B cell (primary cell): ENCODE measurements around the gene SUB1. TPM values are rescaled to one million over a fixed set of nuclear protein-coding genes. Genes with fewer than 3 reads are reported as not detected.

Experiments used
- ATAC-seq: fragments of 200-7000 bp; cut with Tn5 transposase; one replicate; pipeline ENCODE4 v1.10.0; 2021; ENCODE audit warnings: low read depth, mild to moderate bottlenecking, moderate number of reproducible peaks, moderate library complexity
- CTCF ChIA-PET: fragments of 350-600 bp; sonication (Branson Sonifier 250); formaldehyde crosslinking; loops from one replicate; lab custom pipeline; 2021; ENCODE audit warnings: antibody characterized with exemption, inconsistent platforms; lab: Charles Lee
- POLR2A ChIA-PET: fragments of 350-600 bp; sonication (Branson Sonifier 250); formaldehyde crosslinking; loops from one replicate; lab custom pipeline; 2021; ENCODE audit warnings: antibody characterized with exemption; lab: Charles Lee
- DNase-seq: peaks from one replicate; pipeline ENCODE4 v3.0.0; 2013
- H2AFZ ChIP-seq: 2 replicates; pipeline ENCODE4 v1.6.1; 2012; ENCODE audit warnings: mild to moderate bottlenecking, low read depth, low read length; ENCODE audit not compliant: insufficient read depth, poor library complexity, severe bottlenecking
- H3K27ac ChIP-seq, 2 donors: 1 replicate in 1 of 2; 2 replicates in 1 of 2; pipeline ENCODE4 v1.5.1; 2012 to 2013; ENCODE audit warnings: low read length in 2 of 2, mild to moderate bottlenecking in 2 of 2, moderate library complexity in 1 of 2
- H3K27me3 ChIP-seq, 4 experiments: fragments of 200-600 bp in 1 of 4; sonication (generic) in 1 of 4; replicated peaks in 1 of 4; 1 replicate in 2 of 4; 2 replicates in 2 of 4; pipeline versions ENCODE4 v1.6.1 to v1.7.0; 2013 to 2016; ENCODE audit warnings: low read length in 3 of 4, mild to moderate bottlenecking in 2 of 4, mixed read lengths in 1 of 4, moderate library complexity in 1 of 4; ENCODE audit not compliant: insufficient read depth in 4 of 4, control insufficient read depth in 3 of 4; ENCODE audit errors: control extremely low read depth in 1 of 4
- H3K36me3 ChIP-seq, 2 experiments: replicated peaks in 1 of 2; 1 replicate in 1 of 2; 2 replicates in 1 of 2; pipeline versions ENCODE4 v1.6.1 to v1.7.1; 2013; ENCODE audit warnings: low read length in 1 of 2; ENCODE audit not compliant: insufficient read depth in 2 of 2, control insufficient read depth in 1 of 2; ENCODE audit errors: control extremely low read depth in 1 of 2, extremely low read depth in 1 of 2
- H3K4me1 ChIP-seq, 2 donors: fragments of 200-600 bp in 1 of 2; sonication (generic) in 1 of 2; 1 replicate in 1 of 2; 2 replicates in 1 of 2; pipeline versions ENCODE4 v1.5.1 to v1.6.1; 2013 to 2017; ENCODE audit warnings: low read length in 2 of 2; ENCODE audit not compliant: control insufficient read depth in 2 of 2, insufficient read depth in 2 of 2
- H3K4me2 ChIP-seq: replicated peaks from 2 replicates; pipeline ENCODE3; 2012; ENCODE audit warnings: mild to moderate bottlenecking, low read depth, low read length; ENCODE audit not compliant: poor library complexity, severe bottlenecking
- H3K4me3 ChIP-seq, 5 experiments: fragments of 200-600 bp in 1 of 5; sonication (generic) in 1 of 5; 1 replicate in 3 of 5; 2 replicates in 2 of 5; pipeline versions ENCODE4 v1.5.1 to v1.7.0; 2011 to 2016; ENCODE audit warnings: low read length in 4 of 5, mild to moderate bottlenecking in 4 of 5, low read depth in 2 of 5, control low read depth in 1 of 5, moderate library complexity in 1 of 5; ENCODE audit not compliant: insufficient read depth in 1 of 5; ENCODE audit errors: control extremely low read depth in 1 of 5, extremely low read depth in 1 of 5
- H3K79me2 ChIP-seq: fragments of 200-600 bp; sonication (generic); one replicate; pipeline ENCODE4 v1.6.0; 2016; ENCODE audit warnings: low read length; ENCODE audit not compliant: control insufficient read depth, insufficient read depth
- H3K9ac ChIP-seq: fragments of 200-600 bp; sonication (generic); 2 replicates; pipeline ENCODE4 v1.6.1; 2017; ENCODE audit warnings: mild to moderate bottlenecking, low read length, moderate library complexity
- H3K9me3 ChIP-seq, 3 donors: one replicate each; pipeline versions ENCODE4 v1.6.1 to v1.7.1; 2013; ENCODE audit warnings: low read length in 2 of 3; ENCODE audit not compliant: control insufficient read depth in 2 of 3, insufficient read depth in 1 of 3; ENCODE audit errors: control extremely low read depth in 1 of 3
- H4K20me1 ChIP-seq: 2 replicates; pipeline ENCODE4 v1.6.0; 2012; ENCODE audit warnings: mild to moderate bottlenecking, low read length; ENCODE audit not compliant: insufficient read depth, control insufficient read depth, poor library complexity, severe bottlenecking
- H3K27ac Mint-ChIP-seq: one replicate; pipeline ENCODE4 v1.8.0; 2021; ENCODE audit warnings: mixed read lengths
- H3K27me3 Mint-ChIP-seq: one replicate; pipeline ENCODE4 v1.8.0; 2021; ENCODE audit warnings: mixed read lengths
- H3K4me1 Mint-ChIP-seq: one replicate; pipeline ENCODE4 v1.8.0; 2021; ENCODE audit warnings: mixed read lengths
- H3K4me3 Mint-ChIP-seq: one replicate; pipeline ENCODE4 v1.8.0; 2021; ENCODE audit warnings: mixed read lengths
- H3K9me3 Mint-ChIP-seq: one replicate; pipeline ENCODE4 v1.8.0; 2022; ENCODE audit warnings: mixed read lengths; ENCODE audit not compliant: insufficient read depth
- CTCF ChIP-seq: fragments of 200-600 bp; IDR thresholded peaks from one replicate; pipeline ENCODE4 v1.8.0; 2022; ENCODE audit warnings: antibody characterized with exemption, mild to moderate bottlenecking
- EZH2 ChIP-seq: IDR thresholded peaks from 2 replicates; pipeline ENCODE4 v1.6.1; 2012; ENCODE audit warnings: borderline replicate concordance, low read depth, mild to moderate bottlenecking, moderate library complexity, low read length; ENCODE audit not compliant: insufficient read depth, poor library complexity, severe bottlenecking
- WGBS: methylation state at CpG from one replicate; pipeline ENCODE4 v1.1.5; 2013; ENCODE audit warnings: missing lambda C conversion rate; ENCODE audit not compliant: insufficient coverage; 5-methylcytosine and 5-hydroxymethylcytosine counted together
- intact Hi-C: fragments of 100-400 bp; cut with micrococcal nuclease; formaldehyde crosslinking; loops from one replicate; pipeline ENCODE4 v1.10.0; 2022
- polyA plus RNA-seq: library from polyadenylated mRNA; depleted of rRNA; stranded (reverse); fragments of >200 nt; gene quantifications from 2 replicates; pipeline ENCODE4 v1.2.3, GENCODE V29; 2012
- total RNA-seq, 2 donors: library from RNA; stranded (reverse); fragments of 120-200 nt in 1 of 2; gene quantifications; 1 replicate in 1 of 2; 2 replicates in 1 of 2; pipeline versions ENCODE4 v1.2.3 to v1.2.4, GENCODE V29; 2013 to 2022

SUB1 gene
- total and polyA plus RNA-seq, 2 donors (not counting 1 experiment from before 2014, with no cell fraction given), result 55.4 to 117 TPM

GRCh38 chr5:32589942-32590869 lies 4.8 kb downstream of the SUB1 start:
- Mint-ChIP-seq H3K4me1 (peaks cover 50% of the 10 kb centered on the region), H3K27ac (no peak overlapping the region), H3K9me3 (no peaks in the 10 kb centered on the region), H3K4me3 (no peak overlapping the region), H3K27me3 (no peaks in the 10 kb centered on the region)
- no peak overlapping the region for H3K9ac ChIP-seq
- H3K27me3 ChIP-seq, result no peaks in the 10 kb centered on the region
- ChIA-PET CTCF (interaction anchor here (0.6 to 10.4 kb wide), 77 partner anchors 8 to 1050 kb away, joined by 3 to 469 read pairs (median 5); partner anchors contain the start of genes GOLPH3 and ZFR), POLR2A (interaction anchor here (0.6 to 1.1 kb wide), 3 partner anchors 59 to 151 kb away, joined by 3 to 9 read pairs (median 4); no protein-coding TSS in a partner anchor)
- intact Hi-C loops, result loop anchor here (1.0 to 5.0 kb wide), 3 partner anchors 101 to 1058 kb away; partner anchors contain the start of genes C5orf22 and DROSHA
- peaks cover 90% of the 10 kb centered on the region for H4K20me1 ChIP-seq
- no peak overlapping the region for H3K4me2 ChIP-seq
- H3K4me3 ChIP-seq, result no peak overlapping the region
- TF ChIP-seq CTCF (peak; percentile 92), EZH2 (no peak)
- H3K79me2 ChIP-seq, result peaks cover 87% of the 10 kb centered on the region
- ATAC-seq (no peak), DNase-seq (peak; percentile 79)
- 93% methylated on average over 5 of the region's 15 CpGs for WGBS
- H3K4me1 ChIP-seq, result peaks cover 29 to 35% of the 10 kb centered on the region in 2 donors
- peaks cover 0 to 60% of the 10 kb centered on the region in 2 experiments for H3K36me3 ChIP-seq
- no peak overlapping the region for H2AFZ ChIP-seq
- no peaks in the 10 kb centered on the region for H3K9me3 ChIP-seq
- H3K27ac ChIP-seq, result no peak overlapping the region
